ENCODE results near the gene ARHGEF7. TPM values are rescaled to one million over a fixed set of nuclear protein-coding genes. Genes with fewer than 3 reads are reported as not detected.

ARHGEF7 gene
- total and polyA plus RNA-seq, 2 experiments from 2014 or later = 23.6 to 58.9 TPM

DNA sequence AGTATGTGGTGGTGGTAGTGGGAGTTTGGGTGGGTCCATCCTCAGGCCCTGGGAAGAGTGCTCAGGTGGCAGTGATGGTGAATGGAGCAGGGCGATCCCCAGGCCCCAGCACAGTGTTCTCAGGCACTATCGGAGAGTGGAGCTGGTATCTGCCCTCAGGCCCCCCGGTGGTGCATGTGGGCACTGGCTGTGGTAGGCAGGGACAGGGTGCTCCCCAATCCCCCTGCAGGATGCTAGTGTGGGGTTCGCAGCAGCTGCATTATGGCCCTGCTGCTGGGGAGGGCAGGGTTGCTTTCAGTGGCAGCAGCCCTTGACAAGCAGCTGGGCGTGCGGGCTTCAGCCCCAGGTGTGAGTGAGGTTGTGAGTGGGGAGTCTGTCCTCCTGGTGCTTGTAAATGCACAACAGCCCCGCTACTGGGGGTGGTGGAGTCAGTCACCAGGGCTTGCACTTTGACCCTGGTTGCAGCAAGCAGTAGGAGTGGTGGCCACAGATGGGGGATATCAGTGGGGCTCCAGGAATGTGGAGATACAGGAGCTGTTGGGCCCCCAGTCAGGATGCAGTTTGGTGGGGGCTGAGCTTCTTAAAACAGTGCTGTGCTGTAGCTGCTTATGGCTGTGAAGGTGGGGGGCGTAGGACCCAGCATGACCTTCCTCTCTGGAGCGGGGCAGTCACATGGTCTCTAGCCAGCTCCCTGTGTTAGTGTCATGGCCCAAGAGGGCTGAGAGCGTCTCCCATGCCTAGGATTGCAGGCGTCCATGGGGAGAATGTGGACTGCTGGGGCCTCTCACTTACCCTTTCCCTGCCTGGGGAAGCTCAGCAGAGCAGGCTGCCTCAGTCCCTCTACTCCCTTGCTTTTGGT lies 38.7 kb upstream of the ARHGEF7 start:
- Histone ChIP-seq H3K36me3 (ENCODE audit: insufficient read depth) (peaks cover 4% of the 10 kb centered on the region; the same call in 1 of the 2 replicates), H3K27me3 (ENCODE audit: insufficient read depth) (no peaks in the 10 kb centered on the region), H3K79me2 (replicated peaks; ENCODE audit: insufficient read depth) (no peaks in the 10 kb centered on the region), H3K9me2 (ENCODE audit: insufficient read depth) (0 out of 2 replicates have a peak, but pooled peaks cover 2% of the 10 kb centered on the region), H3K4me3 (no peak overlapping the region), H3K4me2 (no peak overlapping the region), H3K27ac (ENCODE audit: low read depth) (no peak overlapping the region), H3F3A (replicated peaks; ENCODE audit: low read depth) (no peaks in the 10 kb centered on the region), H3K4me1 (ENCODE audit: insufficient read depth) (peaks cover 9% of the 10 kb centered on the region), H4K20me1 (replicated peaks; ENCODE audit: insufficient read depth) (no peaks in the 10 kb centered on the region), H2AFZ (peak overlapping the region; percentile 81; the same call in 1 of the 2 replicates)
- ATAC-seq = peak; percentile 93
- TF ChIP-seq EZH2phosphoT487 (IDR thresholded peaks at IDR 0.05; ENCODE audit: unreplicated experiment) = no peak
- TF ChIP-seq, protein P1, sequence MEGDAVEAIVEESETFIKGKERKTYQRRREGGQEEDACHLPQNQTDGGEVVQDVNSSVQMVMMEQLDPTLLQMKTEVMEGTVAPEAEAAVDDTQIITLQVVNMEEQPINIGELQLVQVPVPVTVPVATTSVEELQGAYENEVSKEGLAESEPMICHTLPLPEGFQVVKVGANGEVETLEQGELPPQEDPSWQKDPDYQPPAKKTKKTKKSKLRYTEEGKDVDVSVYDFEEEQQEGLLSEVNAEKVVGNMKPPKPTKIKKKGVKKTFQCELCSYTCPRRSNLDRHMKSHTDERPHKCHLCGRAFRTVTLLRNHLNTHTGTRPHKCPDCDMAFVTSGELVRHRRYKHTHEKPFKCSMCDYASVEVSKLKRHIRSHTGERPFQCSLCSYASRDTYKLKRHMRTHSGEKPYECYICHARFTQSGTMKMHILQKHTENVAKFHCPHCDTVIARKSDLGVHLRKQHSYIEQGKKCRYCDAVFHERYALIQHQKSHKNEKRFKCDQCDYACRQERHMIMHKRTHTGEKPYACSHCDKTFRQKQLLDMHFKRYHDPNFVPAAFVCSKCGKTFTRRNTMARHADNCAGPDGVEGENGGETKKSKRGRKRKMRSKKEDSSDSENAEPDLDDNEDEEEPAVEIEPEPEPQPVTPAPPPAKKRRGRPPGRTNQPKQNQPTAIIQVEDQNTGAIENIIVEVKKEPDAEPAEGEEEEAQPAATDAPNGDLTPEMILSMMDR (conservative IDR thresholded peaks at IDR 0.05; ENCODE audit: low read depth in 2 of 2) = peak; percentile 31 to 36
- TF ChIP-seq EZH2 (IDR thresholded peaks at IDR 0.05; ENCODE audit: low read depth, unreplicated experiment) = no peak
- Mint-ChIP-seq H3K36me3 (ENCODE audit: low read depth) (peaks cover 8% of the 10 kb centered on the region; the same call in 2 of the 3 replicates), H3K4me1 (peaks cover 7% of the 10 kb centered on the region), H3K9me3 (peaks cover 35% of the 10 kb centered on the region), H3K27me3 (ENCODE audit: insufficient read depth, low read depth, poor library complexity) (peaks cover 9% of the 10 kb centered on the region), H3K4me3 (no peak overlapping the region), H3K27ac (no peak overlapping the region)
- DNase-seq (ENCODE audit: low spot score) = peak; percentile 55

DNA sequence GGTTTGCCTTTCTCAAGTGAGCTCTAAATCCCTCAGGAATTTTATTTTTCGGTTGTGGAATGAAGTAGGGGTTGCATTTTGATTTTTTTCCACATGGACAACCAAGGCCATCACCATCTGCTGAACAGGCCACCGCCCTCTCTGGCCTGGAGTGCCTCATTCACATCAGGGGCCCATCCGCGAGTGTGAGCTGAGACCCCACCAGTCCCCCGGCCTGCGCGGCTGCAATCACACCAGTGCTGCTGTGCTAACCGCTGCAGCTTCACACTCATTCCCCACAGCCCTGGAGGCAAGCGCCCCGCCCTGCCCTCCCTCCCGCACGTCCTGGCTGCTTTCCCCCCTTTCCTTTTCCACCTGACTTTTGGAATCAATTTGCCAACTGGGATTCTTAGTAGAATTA lies 35.7 kb upstream of the ARHGEF7 start:
- H3F3A ChIP-seq (replicated peaks; ENCODE audit: low read depth) = no peaks in the 10 kb centered on the region
- no peak overlapping the region for H3K4me2 ChIP-seq
- peaks cover 14% of the 10 kb centered on the region; the same call in 2 of the 3 replicates for H3K9me3 Mint-ChIP-seq
- DNase-seq (ENCODE audit: low spot score) = no peak
- ATAC-seq = no peak
- no peaks in the 10 kb centered on the region for H3K36me3 ChIP-seq (ENCODE audit: insufficient read depth)
- peaks cover 7% of the 10 kb centered on the region for H3K4me1 Mint-ChIP-seq
- H3K27ac ChIP-seq (ENCODE audit: low read depth) = no peak overlapping the region
- H3K4me1 ChIP-seq (ENCODE audit: insufficient read depth) = peaks cover 9% of the 10 kb centered on the region
- no peak overlapping the region for H2AFZ ChIP-seq
- no peak overlapping the region for H3K4me3 Mint-ChIP-seq
- H3K4me3 ChIP-seq = no peak overlapping the region
- H3K36me3 Mint-ChIP-seq (ENCODE audit: low read depth) = no peaks in the 10 kb centered on the region; the same call in 2 of the 3 replicates
- H3K9me2 ChIP-seq (ENCODE audit: insufficient read depth) = no peaks in the 10 kb centered on the region
- H3K27me3 ChIP-seq (ENCODE audit: insufficient read depth) = no peaks in the 10 kb centered on the region
- H3K27ac Mint-ChIP-seq = no peak overlapping the region
- H4K20me1 ChIP-seq (replicated peaks; ENCODE audit: insufficient read depth) = no peaks in the 10 kb centered on the region
- no peaks in the 10 kb centered on the region for H3K79me2 ChIP-seq (replicated peaks; ENCODE audit: insufficient read depth)
- H3K27me3 Mint-ChIP-seq (ENCODE audit: insufficient read depth, low read depth, poor library complexity) = peaks cover 11% of the 10 kb centered on the region
- TF ChIP-seq ZNF114 (CRISPR knock-in tag; IDR thresholded peaks at IDR 0.05) (no peak), JUNB (IDR thresholded peaks at IDR 0.05; ENCODE audit: unreplicated experiment) (no peak), STAT1 (IDR thresholded peaks at IDR 0.05; ENCODE audit: unreplicated experiment) (no peak), POLR2AphosphoS5 (IDR thresholded peaks at IDR 0.05; ENCODE audit: low read depth) (no peak), ZNF331 (CRISPR knock-in tag; IDR thresholded peaks at IDR 0.05; ENCODE audit: low read depth) (no peak)
- TF ChIP-seq, protein P2, sequence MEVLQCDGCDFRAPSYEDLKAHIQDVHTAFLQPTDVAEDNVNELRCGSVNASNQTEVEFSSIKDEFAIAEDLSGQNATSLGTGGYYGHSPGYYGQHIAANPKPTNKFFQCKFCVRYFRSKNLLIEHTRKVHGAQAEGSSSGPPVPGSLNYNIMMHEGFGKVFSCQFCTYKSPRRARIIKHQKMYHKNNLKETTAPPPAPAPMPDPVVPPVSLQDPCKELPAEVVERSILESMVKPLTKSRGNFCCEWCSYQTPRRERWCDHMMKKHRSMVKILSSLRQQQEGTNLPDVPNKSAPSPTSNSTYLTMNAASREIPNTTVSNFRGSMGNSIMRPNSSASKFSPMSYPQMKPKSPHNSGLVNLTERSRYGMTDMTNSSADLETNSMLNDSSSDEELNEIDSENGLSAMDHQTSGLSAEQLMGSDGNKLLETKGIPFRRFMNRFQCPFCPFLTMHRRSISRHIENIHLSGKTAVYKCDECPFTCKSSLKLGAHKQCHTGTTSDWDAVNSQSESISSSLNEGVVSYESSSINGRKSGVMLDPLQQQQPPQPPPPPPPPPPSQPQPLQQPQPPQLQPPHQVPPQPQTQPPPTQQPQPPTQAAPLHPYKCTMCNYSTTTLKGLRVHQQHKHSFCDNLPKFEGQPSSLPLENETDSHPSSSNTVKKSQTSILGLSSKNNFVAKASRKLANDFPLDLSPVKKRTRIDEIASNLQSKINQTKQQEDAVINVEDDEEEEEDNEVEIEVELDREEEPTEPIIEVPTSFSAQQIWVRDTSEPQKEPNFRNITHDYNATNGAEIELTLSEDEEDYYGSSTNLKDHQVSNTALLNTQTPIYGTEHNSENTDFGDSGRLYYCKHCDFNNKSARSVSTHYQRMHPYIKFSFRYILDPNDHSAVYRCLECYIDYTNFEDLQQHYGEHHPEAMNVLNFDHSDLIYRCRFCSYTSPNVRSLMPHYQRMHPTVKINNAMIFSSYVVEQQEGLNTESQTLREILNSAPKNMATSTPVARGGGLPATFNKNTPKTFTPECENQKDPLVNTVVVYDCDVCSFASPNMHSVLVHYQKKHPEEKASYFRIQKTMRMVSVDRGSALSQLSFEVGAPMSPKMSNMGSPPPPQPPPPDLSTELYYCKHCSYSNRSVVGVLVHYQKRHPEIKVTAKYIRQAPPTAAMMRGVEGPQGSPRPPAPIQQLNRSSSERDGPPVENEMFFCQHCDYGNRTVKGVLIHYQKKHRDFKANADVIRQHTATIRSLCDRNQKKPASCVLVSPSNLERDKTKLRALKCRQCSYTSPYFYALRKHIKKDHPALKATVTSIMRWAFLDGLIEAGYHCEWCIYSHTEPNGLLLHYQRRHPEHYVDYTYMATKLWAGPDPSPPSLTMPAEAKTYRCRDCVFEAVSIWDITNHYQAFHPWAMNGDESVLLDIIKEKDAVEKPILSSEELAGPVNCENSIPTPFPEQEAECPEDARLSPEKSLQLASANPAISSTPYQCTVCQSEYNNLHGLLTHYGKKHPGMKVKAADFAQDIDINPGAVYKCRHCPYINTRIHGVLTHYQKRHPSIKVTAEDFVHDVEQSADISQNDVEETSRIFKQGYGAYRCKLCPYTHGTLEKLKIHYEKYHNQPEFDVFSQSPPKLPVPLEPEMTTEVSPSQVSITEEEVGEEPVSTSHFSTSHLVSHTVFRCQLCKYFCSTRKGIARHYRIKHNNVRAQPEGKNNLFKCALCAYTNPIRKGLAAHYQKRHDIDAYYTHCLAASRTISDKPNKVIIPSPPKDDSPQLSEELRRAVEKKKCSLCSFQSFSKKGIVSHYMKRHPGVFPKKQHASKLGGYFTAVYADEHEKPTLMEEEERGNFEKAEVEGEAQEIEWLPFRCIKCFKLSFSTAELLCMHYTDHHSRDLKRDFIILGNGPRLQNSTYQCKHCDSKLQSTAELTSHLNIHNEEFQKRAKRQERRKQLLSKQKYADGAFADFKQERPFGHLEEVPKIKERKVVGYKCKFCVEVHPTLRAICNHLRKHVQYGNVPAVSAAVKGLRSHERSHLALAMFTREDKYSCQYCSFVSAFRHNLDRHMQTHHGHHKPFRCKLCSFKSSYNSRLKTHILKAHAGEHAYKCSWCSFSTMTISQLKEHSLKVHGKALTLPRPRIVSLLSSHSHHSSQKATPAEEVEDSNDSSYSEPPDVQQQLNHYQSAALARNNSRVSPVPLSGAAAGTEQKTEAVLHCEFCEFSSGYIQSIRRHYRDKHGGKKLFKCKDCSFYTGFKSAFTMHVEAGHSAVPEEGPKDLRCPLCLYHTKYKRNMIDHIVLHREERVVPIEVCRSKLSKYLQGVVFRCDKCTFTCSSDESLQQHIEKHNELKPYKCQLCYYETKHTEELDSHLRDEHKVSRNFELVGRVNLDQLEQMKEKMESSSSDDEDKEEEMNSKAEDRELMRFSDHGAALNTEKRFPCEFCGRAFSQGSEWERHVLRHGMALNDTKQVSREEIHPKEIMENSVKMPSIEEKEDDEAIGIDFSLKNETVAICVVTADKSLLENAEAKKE (CRISPR knock-in tag; IDR thresholded peaks at IDR 0.05) = no peak
- TF ChIP-seq, protein P1 (conservative IDR thresholded peaks at IDR 0.05; ENCODE audit: low read depth in 2 of 2) = no peak

Measured in GM23338 (cell line).